HG02943 (cell line): ENCODE measurements around the gene TEX12.

Experiments used
- ATAC-seq: cut with Tn5 transposase; IDR thresholded peaks from one replicate; pipeline ENCODE4 v1.9.1; 2021; ENCODE audit warnings: mild to moderate bottlenecking, low read depth, moderate library complexity; ENCODE audit not compliant: unreplicated experiment

The TEX12 gene

DNA sequence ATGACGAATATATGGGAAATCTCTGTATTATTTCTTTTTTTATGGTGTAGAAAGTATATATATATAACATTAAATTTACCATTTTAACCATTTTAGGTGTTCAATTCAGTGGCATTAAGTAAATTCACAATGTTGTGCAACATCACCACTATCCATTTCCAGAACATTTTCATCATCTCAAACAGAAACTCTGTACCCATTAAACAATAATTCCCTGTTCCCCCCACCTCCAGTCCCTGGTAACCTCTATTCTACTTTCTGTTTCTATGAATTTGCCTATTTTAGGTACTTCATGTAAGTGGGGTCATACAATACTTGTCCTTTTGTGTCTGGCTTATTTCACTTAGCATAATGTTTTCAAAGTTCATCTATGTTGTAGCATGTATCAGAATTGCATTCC, 43.7 kb downstream of the TEX12 start:
- ATAC-seq, result no peak

DNA sequence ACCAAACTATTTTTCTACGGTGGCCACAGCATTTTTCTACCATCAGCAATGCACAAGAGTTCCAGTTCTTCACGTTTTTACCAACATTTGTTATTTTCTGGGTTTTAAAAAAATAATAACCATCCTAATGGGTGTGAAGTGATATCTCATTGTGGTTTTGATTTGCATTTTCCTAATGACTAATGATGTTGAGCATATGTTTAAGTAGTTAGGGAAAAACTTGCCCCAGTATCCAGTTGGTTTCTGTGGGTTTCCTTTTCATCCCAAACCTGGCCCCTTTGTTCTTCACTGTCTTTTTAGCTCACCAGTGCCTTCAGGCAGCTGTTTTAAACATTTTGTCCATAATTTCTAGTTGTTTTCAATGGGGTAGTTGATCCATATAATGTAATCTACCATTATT, 44.4 kb downstream of the TEX12 start:
- no peak for ATAC-seq

DNA sequence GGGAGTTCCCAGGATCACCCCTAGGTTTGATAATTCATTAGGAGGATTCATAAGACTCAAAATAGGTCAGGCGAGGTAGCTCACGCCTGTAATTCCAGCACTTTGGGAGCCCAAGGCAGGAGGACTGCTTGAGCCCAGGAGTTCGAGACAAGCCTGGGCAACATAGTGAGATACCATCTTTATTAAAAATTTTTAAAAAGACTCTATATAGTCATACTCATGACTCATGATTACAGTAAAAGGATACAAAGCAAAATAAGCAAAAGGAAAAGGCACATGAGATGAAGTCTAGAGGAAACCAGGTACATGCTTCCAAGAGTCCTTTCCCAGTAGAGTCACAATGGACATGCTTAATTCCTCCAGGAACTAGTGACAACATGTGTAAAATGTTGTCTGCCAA, 45.1 kb downstream of the TEX12 start:
- no peak for ATAC-seq

DNA sequence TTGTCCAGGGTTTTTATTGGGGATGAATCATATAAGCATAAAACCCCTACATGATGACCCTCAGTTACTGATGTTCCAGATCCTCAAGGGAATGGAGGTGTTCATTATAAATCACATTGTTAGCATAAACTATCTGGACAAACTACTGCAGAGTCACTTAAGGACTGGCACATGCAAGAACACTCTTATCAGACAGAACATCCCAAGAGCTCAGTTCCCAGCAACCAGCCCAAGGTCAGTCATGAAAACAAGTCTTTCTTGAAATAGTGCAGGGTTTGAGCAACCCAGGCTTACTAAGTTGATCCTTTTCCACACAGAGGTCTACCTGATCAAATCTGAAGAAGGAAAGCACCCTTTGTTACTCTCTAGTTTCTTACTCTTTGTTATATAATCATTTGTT, 45.5 kb downstream of the TEX12 start:
- ATAC-seq, result no peak

DNA sequence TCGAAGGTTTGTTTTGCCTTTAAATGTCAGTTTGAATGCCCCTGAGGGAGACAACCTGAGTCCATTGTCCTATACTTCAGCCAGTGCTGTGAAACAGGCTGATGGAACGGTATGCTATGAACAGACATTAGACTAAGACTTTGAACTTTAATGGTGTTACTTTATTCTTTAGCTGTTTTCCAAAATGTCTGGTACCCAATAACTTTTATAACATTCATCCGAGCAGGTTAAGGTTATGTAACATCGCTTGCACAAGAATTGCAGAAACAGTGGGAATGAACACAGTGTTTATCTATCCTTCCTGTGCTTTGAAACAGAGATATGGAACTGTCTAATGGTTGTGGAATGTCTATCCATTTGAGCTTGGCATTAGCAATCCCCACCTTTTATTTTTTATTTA, 46.6 kb downstream of the TEX12 start:
- no peak for ATAC-seq

DNA sequence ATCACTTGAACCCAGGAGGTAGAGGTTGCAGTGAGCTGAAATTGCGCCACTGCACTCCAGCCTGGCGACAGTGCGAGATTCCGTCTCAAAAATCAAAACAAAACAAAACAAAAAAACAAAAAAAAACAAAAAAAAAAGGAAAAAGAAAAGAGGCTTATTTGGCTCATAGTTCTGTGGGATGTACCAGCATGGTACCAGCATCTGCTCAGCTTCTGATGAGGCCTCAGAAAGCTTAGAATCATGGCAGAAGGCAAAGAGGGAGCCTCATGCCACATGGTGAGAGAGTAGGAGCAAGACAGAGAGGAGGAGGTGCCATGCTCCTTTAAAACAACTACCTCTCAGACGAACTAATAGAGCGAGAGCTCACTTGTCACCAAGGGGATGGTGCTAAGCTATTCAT, 48.4 kb downstream of the TEX12 start:
- ATAC-seq, result no peak

DNA sequence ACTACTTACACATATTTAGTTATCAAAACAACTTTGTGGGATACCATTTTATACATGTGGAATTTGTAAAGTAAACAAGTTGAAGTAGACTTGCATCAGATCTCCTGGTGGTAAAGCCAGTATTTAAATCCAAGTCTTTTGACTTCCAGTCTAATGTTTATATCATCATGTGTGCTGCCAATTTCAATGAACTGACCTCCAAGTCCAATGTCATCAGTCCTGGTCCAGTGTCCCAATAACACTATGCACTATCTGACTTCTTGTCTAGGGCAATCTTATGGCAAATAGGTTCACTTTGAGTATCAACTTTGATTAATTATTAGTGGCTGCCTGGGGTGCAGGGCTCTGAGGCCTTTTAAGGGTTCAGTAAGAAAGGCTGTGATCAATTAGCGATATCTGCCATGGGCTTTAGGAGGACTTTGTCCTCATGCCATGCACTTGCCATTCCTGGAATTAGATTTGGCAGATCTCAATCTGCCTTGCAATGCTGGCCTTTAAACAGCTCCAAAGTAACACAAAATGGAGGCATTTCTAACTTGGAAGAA, 49.5 kb downstream of the TEX12 start:
- no peak for ATAC-seq

DNA sequence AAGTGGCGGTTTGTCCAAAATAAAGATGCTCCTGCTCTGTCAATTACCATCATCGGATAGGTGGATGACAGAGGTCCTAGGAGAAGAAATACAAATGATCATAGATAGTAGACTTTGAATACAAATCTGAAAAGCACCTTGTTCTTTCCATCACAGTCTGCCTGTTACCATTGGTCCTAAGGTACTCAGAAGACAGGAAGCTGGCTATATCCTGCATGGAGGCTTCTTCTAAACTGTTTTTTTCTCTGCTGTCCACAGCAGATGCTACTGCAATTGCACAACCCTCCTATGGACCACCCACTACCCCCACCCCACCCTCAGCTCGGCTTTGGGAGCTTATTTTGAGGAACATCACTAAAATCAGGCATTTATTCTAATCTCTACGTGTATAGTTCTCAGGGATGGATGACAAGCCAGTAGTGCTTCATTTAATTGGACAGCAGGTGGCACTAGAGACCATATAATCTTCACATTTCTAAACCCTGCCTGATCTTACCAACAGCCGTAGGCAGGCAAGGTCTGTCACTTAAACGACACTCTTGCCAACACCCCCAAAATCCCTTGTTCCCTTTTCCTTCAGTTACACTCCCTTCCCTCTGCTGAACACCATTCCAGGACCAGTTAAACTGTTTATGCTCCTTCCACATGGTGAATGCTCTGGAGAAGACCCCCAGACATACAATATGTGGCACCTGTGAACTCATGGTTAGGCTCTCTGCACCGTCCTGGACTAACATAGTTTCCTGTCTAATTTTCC, 52.5 kb downstream of the TEX12 start:
- peak; percentile 89 for ATAC-seq

DNA sequence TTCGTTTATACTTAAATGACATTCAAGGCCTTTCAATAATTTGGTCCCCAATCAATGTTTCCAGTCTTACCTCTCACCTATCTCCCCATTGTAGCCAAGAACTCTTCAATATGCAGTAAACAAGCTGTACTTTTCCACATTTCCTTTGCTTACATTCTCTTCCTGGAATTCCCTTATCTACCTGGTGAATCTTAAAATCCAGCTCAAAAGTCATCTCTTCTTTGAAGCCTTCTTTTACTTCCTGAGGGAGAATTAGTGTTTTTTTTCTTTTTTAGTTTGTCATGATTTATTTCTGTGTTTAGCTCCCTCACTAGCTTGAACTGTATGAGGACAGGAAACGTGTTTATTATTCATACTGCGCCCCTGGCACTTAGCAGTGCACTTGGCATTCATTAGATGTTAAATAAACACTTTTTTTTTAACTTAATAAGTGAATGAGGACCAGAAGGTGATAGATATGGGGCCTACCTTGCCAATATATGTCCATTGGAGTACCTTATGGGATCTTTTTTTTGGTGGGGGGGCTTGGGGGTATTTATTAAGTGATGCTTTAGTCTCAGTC, 54.2 kb downstream of the TEX12 start:
- ATAC-seq, result no peak
